Lung (tissue), 12 donors: Measurements from ENCODE around the gene ACBD5. TPM values are rescaled to one million over a fixed set of nuclear protein-coding genes. Genes with fewer than 3 reads are reported as not detected.

Experiments used
- ATAC-seq: fragments of 200-7000 bp; cut with Tn5 transposase; one replicate; pipeline ENCODE4 v1.9.1; 2020; ENCODE audit warnings: moderate number of reproducible peaks; ENCODE audit not compliant: insufficient read depth, low FRiP score
- DNase-seq, 3 donors: peaks; one replicate each; pipeline ENCODE4 v3.0.0-alpha.2; 2013 to 2017
- H3K27ac ChIP-seq, 2 donors: one replicate each; pipeline ENCODE4 v1.5.1; 2013; ENCODE audit warnings: mild to moderate bottlenecking in 2 of 2, moderate library complexity in 2 of 2, control low read depth in 1 of 2, inconsistent platforms in 1 of 2, low read depth in 1 of 2, low read length in 1 of 2
- H3K27me3 ChIP-seq, 3 donors: one replicate each; pipeline ENCODE4 v1.5.1; 2013; ENCODE audit warnings: low read length in 2 of 3; ENCODE audit not compliant: control insufficient read depth in 3 of 3, insufficient read depth in 3 of 3
- H3K36me3 ChIP-seq, 4 donors: one replicate each; pipeline ENCODE4 v1.5.1; 2013; ENCODE audit warnings: low read length in 4 of 4, mild to moderate bottlenecking in 1 of 4, moderate library complexity in 1 of 4; ENCODE audit not compliant: control insufficient read depth in 4 of 4, insufficient read depth in 4 of 4
- H3K4me1 ChIP-seq, 5 donors: one replicate each; pipeline ENCODE4 v1.5.1; 2013; ENCODE audit warnings: low read length in 5 of 5, mild to moderate bottlenecking in 2 of 5, moderate library complexity in 1 of 5; ENCODE audit not compliant: control insufficient read depth in 5 of 5, insufficient read depth in 5 of 5
- H3K4me3 ChIP-seq: one replicate; pipeline ENCODE4 v1.5.1; 2013; ENCODE audit warnings: mild to moderate bottlenecking, control low read depth, moderate library complexity
- H3K9ac ChIP-seq, 2 donors: one replicate each; pipeline ENCODE4 v1.5.1; 2013; ENCODE audit warnings: low read length in 2 of 2, control low read depth in 1 of 2; ENCODE audit not compliant: insufficient read depth in 1 of 2
- H3K9me3 ChIP-seq, 4 donors: one replicate each; pipeline ENCODE4 v1.5.1; 2013; ENCODE audit warnings: low read length in 3 of 4, mild to moderate bottlenecking in 1 of 4, moderate library complexity in 1 of 4; ENCODE audit not compliant: control insufficient read depth in 4 of 4, insufficient read depth in 3 of 4
- WGBS, 2 donors: extraction: QIAGEN DNeasy Blood & Tissue Kit; methylation state at CpG; one replicate each; pipeline ENCODE4 v1.1.7; 2013; 5-methylcytosine and 5-hydroxymethylcytosine counted together
- polyA plus RNA-seq, 2 donors: library from polyadenylated mRNA; stranded (reverse); fragments of 200-250 nt; gene quantifications; one replicate each; pipeline ENCODE4 v1.2.1, GENCODE V29; 2013
- total RNA-seq, 2 donors: library from RNA; depleted of rRNA in 1 of 2; stranded (reverse); fragments of >200 nt in 1 of 2; gene quantifications; one replicate each; pipeline ENCODE4 v1.2.1, GENCODE V29; 2014 to 2021
- TF ChIP-seq, protein P1 (sequence below): IDR thresholded peaks from 2 replicates; pipeline ENCODE4 v1.5.1; 2012; ENCODE audit warnings: mild to moderate bottlenecking; ENCODE audit errors: control extremely low read depth, extremely low read depth
- donor health status: control.
- donor health status: control.
- donor health status: Bipolar disorder and iron deficiency.
- donor health status: healthy.
- donor health status: DM: yes; HTN: yes; CAD: no.

ACBD5 gene
- total and polyA plus RNA-seq, 4 donors = 10.4 to 25.3 (median 17.3) TPM

DNA sequence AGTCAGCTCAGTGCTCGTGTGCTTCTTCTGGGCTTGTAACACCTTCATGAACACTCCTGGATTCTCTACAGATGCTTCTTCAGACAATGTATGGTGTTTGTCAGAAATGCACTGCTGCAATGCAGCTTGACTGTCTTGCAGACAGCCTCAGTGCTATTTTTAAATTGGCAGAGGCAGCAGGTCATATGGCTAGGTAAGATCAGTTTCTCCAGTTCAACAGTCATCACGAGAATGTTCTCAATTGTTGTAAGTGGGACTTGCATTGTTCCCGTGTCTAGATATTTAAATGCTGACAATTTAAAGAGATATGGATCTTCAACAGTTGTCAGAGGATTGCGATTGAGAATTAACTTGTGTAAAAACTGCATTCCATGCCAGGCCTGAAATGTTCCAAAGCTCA is 7.6 kb upstream of the ACBD5 start:
- 84 to 92% methylated on average over 4 of the region's 4 CpGs for WGBS, 2 donors
- H3K4me1 ChIP-seq = peaks cover 0 to 7% (median 4%) of the 10 kb centered on the region in 5 donors
- no peak for ATAC-seq

GRCh38 chr10:27247441-27247840 is 6.8 kb upstream of the ACBD5 start:
- no peaks in the 10 kb centered on the region for H3K27me3 ChIP-seq
- no peaks in the 10 kb centered on the region for H3K9me3 ChIP-seq
- whole genome bisulfite sequencing, 2 donors = 79 to 96% methylated on average over 3 of the region's 3 CpGs
- no peaks in the 10 kb centered on the region for H3K36me3 ChIP-seq
- TF ChIP-seq, protein P1, sequence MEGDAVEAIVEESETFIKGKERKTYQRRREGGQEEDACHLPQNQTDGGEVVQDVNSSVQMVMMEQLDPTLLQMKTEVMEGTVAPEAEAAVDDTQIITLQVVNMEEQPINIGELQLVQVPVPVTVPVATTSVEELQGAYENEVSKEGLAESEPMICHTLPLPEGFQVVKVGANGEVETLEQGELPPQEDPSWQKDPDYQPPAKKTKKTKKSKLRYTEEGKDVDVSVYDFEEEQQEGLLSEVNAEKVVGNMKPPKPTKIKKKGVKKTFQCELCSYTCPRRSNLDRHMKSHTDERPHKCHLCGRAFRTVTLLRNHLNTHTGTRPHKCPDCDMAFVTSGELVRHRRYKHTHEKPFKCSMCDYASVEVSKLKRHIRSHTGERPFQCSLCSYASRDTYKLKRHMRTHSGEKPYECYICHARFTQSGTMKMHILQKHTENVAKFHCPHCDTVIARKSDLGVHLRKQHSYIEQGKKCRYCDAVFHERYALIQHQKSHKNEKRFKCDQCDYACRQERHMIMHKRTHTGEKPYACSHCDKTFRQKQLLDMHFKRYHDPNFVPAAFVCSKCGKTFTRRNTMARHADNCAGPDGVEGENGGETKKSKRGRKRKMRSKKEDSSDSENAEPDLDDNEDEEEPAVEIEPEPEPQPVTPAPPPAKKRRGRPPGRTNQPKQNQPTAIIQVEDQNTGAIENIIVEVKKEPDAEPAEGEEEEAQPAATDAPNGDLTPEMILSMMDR = no peak
- H3K9ac ChIP-seq = no peak overlapping the region
- ATAC-seq = no peak
- no peak overlapping the region for H3K27ac ChIP-seq
- no peak for DNase-seq
- peaks cover 0 to 9% (median 6%) of the 10 kb centered on the region in 5 donors for H3K4me1 ChIP-seq
- no peak overlapping the region for H3K4me3 ChIP-seq

More for the DNA sequence above, 7.6 kb upstream of the ACBD5 start:
- H3K9me3 ChIP-seq = no peaks in the 10 kb centered on the region
- H3K27ac ChIP-seq = no peak overlapping the region
- no peak overlapping the region for H3K9ac ChIP-seq
- no peaks in the 10 kb centered on the region for H3K27me3 ChIP-seq
- no peak overlapping the region for H3K4me3 ChIP-seq
- TF ChIP-seq, protein P1 = no peak
- no peaks in the 10 kb centered on the region for H3K36me3 ChIP-seq
- no peak for DNase-seq

GRCh38 chr10:27247006-27247405 is 6.4 kb upstream of the ACBD5 start:
- ATAC-seq (no peak), DNase-seq (no peak)
- no peak overlapping the region for H3K4me3 ChIP-seq
- peaks cover 0 to 7% (median 6%) of the 10 kb centered on the region in 5 donors for H3K4me1 ChIP-seq
- H3K9me3 ChIP-seq = no peaks in the 10 kb centered on the region
- no peaks in the 10 kb centered on the region for H3K27me3 ChIP-seq
- H3K27ac ChIP-seq = no peak overlapping the region
- no peaks in the 10 kb centered on the region for H3K36me3 ChIP-seq
- H3K9ac ChIP-seq = no peak overlapping the region
- TF ChIP-seq, protein P1 = no peak
- 87 to 92% methylated on average over 5 of the region's 5 CpGs for WGBS, 2 donors

- no peaks in the 10 kb centered on the region for H3K36me3 ChIP-seq
- TF ChIP-seq, protein P1 = no peak
- no peaks in the 10 kb centered on the region for H3K27me3 ChIP-seq
- ATAC-seq (no peak), DNase-seq (no peak)
- no peak overlapping the region for H3K27ac ChIP-seq
- no peak overlapping the region for H3K9ac ChIP-seq
- H3K4me3 ChIP-seq = no peak overlapping the region
- no peaks in the 10 kb centered on the region for H3K9me3 ChIP-seq
- WGBS, 2 donors = 55 to 63% methylated on average over 11 of the region's 11 CpGs
- peaks cover 0 to 14% (median 7%) of the 10 kb centered on the region in 5 donors for H3K4me1 ChIP-seq
Observed at GRCh38 chr10:27245836-27246235, 5.2 kb upstream of the ACBD5 start.
